ENCODE results near the gene LRRK1. TPM values are rescaled to one million over a fixed set of nuclear protein-coding genes. Genes with fewer than 3 reads are reported as not detected.

LRRK1 gene
- polyA plus RNA-seq, 1 of the 3 experiments (the other 2 are of a cell fraction), result 6.9 TPM

DNA sequence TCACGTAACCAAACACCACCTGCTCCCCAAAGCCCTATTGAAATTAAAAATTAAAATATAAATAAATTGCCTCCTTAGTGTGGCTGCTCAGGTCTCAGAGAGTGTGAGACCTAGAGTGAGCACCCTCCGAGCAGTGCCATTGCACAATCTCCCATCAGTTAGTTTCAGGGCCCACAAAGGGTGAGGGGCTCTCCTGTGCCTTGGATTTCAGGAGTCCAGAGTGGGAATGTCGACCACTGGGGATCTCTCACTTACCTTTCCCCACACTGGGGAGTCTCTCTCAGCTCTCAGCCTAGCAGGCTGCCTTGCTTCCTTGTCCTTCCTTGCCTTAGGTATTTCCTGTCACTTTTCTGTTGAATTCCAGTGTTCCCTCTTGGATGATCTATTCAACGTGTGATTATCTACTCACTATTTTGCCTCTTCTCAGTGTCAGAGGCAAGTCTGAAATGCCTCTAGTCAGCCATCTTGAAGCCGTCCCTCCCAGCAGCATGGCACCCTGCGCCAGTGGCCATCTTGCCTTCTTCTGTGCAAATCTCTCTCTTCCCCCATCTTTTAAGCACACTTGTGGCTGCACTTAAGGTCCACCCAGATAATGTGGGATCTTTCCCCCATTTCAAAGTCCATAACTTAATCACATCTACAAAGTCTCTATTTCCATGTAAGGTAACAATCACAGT lies 119.3 kb downstream of the LRRK1 start (continued):
- TF ChIP-seq ELF1 (IDR thresholded peaks at IDR 0.05) (no peak), YY1 (IDR thresholded peaks at IDR 0.05; ENCODE audit: low read depth) (no peak), TCF12 (IDR thresholded peaks at IDR 0.05) (no peak), RXRA (IDR thresholded peaks at IDR 0.05; ENCODE audit: borderline replicate concordance, low read depth) (no peak), EP300 (IDR thresholded peaks at IDR 0.05; ENCODE audit: borderline replicate concordance in 1 of 2, low read depth in 1 of 2, low read length in 1 of 2) (no peak), FOXM1 (IDR thresholded peaks at IDR 0.05; ENCODE audit: low read depth) (no peak)
- TF ChIP-seq, protein P1, sequence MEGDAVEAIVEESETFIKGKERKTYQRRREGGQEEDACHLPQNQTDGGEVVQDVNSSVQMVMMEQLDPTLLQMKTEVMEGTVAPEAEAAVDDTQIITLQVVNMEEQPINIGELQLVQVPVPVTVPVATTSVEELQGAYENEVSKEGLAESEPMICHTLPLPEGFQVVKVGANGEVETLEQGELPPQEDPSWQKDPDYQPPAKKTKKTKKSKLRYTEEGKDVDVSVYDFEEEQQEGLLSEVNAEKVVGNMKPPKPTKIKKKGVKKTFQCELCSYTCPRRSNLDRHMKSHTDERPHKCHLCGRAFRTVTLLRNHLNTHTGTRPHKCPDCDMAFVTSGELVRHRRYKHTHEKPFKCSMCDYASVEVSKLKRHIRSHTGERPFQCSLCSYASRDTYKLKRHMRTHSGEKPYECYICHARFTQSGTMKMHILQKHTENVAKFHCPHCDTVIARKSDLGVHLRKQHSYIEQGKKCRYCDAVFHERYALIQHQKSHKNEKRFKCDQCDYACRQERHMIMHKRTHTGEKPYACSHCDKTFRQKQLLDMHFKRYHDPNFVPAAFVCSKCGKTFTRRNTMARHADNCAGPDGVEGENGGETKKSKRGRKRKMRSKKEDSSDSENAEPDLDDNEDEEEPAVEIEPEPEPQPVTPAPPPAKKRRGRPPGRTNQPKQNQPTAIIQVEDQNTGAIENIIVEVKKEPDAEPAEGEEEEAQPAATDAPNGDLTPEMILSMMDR (IDR thresholded peaks at IDR 0.05), result no peak
- TF ChIP-seq, protein P2, sequence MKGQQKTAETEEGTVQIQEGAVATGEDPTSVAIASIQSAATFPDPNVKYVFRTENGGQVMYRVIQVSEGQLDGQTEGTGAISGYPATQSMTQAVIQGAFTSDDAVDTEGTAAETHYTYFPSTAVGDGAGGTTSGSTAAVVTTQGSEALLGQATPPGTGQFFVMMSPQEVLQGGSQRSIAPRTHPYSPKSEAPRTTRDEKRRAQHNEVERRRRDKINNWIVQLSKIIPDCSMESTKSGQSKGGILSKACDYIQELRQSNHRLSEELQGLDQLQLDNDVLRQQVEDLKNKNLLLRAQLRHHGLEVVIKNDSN (IDR thresholded peaks at IDR 0.05; ENCODE audit: borderline replicate concordance, low read depth), result no peak
- TF ChIP-seq, protein P3, sequence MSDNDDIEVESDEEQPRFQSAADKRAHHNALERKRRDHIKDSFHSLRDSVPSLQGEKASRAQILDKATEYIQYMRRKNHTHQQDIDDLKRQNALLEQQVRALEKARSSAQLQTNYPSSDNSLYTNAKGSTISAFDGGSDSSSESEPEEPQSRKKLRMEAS (IDR thresholded peaks at IDR 0.05; ENCODE audit: low read depth), result no peak

DNA sequence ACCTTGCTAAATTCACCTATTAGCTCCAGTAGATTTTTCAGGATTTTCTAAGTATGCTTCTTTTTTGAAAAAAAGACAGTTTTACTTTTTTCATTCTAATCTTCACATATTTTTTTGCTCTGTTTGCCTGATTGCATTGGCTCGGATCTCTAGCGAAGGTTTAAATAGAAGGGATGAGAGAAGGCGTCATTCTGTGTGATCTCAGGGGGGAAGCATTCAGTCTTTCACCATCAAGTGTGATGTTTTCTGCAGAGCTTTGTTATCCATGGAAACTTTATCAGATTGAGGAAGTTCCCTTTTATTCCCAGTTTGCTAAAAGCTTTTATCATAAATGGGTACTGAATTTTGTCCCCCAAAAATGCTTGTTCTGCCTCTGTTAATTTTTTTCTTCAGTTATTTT lies 120.3 kb downstream of the LRRK1 start:
- CTCF ChIA-PET, result interaction anchor here (1.1 to 1.3 kb wide), 2 partner anchors 30 to 32 kb away, joined by 3 to 4 read pairs; no protein-coding TSS in a partner anchor

More for the DNA sequence above, 120.3 kb downstream of the LRRK1 start:
- H3K9ac ChIP-seq, result no peak overlapping the region
- H2AFZ ChIP-seq (ENCODE audit: low read depth), result no peak overlapping the region
- H3K9me2 ChIP-seq, result no peaks in the 10 kb centered on the region
- no peak for TF ChIP-seq MXI1 (IDR thresholded peaks at IDR 0.05; ENCODE audit: low read depth, low read length)
- TF ChIP-seq, protein P4, sequence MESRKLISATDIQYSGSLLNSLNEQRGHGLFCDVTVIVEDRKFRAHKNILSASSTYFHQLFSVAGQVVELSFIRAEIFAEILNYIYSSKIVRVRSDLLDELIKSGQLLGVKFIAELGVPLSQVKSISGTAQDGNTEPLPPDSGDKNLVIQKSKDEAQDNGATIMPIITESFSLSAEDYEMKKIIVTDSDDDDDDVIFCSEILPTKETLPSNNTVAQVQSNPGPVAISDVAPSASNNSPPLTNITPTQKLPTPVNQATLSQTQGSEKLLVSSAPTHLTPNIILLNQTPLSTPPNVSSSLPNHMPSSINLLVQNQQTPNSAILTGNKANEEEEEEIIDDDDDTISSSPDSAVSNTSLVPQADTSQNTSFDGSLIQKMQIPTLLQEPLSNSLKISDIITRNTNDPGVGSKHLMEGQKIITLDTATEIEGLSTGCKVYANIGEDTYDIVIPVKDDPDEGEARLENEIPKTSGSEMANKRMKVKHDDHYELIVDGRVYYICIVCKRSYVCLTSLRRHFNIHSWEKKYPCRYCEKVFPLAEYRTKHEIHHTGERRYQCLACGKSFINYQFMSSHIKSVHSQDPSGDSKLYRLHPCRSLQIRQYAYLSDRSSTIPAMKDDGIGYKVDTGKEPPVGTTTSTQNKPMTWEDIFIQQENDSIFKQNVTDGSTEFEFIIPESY (IDR thresholded peaks at IDR 0.05; ENCODE audit: borderline replicate concordance, low read depth), result no peak
- H3K4me2 ChIP-seq, result no peak overlapping the region
- H3K27ac ChIP-seq (ENCODE audit: low read depth in 2 of 2, low read length in 1 of 2), result no peak overlapping the region
- peaks cover 0 to 22% of the 10 kb centered on the region in 2 experiments for H3K36me3 ChIP-seq (replicated peaks in 1 of 2; ENCODE audit: control insufficient read depth in 1 of 2, insufficient read depth in 2 of 2, low read length in 1 of 2)
- H3K27me3 ChIP-seq (ENCODE audit: insufficient read depth), result no peaks in the 10 kb centered on the region
- H3F3A ChIP-seq (replicated peaks; ENCODE audit: insufficient read depth), result peaks cover 4% of the 10 kb centered on the region
- H3K9me3 ChIP-seq, result peaks cover 24% of the 10 kb centered on the region
- H3K79me2 ChIP-seq (ENCODE audit: insufficient read depth), result no peaks in the 10 kb centered on the region
- POLR2A ChIA-PET, result no interaction called here
- no peak for DNase-seq
- 96% methylated on average over 3 of the region's 3 CpGs for WGBS (ENCODE audit: low lambda C conversion rate)
- no peak overlapping the region for H3K4me3 ChIP-seq (ENCODE audit: low read depth in 2 of 2, low read length in 1 of 2)
- no peaks in the 10 kb centered on the region for H3K4me1 ChIP-seq (ENCODE audit: control insufficient read depth in 1 of 2, insufficient read depth in 2 of 2, low read depth in 1 of 2, low read length in 1 of 2)
- no peaks in the 10 kb centered on the region for H4K20me1 ChIP-seq (ENCODE audit: insufficient read depth)
